ENCODE measurements around the gene PIGM.
A peak's percentile ranks its signal among the peaks of the same experiment; 100 is the strongest.

PIGM gene

DNA sequence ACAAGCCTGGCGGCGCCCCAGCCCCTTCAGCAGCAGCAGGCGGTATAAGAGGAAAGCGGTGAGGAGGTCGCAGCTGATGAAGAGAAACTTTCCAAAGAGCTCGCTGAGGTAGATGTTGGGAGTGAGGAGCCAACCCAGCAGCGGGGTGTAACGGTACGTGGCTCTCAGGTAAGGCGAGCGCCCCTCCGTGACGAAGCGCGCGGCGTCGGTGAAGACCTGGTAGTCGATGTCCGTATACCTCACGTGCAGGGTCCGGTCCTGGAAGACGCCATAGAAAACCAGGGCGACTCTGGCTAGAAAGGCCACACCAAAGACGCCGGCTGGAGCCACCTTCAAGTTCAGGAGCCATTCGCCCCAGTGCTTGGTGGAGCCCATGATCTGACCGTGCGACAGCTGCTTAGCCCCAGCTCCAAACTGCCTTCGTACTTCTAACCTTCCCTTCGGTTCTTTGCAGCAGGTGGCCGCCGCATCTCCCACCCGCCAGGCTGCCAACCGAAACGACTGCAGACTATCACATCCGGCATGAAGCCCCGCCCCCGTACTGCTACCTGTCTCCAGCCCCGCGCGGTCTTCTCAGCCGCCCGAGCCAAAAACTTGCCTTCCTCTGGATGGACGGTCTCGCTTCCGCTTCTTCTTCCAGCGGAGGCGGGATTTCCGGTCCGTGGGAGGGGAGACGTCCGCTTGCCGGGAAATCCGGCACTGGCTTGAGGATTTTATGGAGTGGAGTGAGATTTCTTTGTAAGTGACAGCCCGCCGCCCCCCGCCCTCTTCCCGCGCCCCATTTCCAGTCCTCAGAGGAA lies at the start of gene PIGM:
Gene PIGM (minus strand): TSS at position 626 of the 800 bp plus-strand sequence. CDS start 251 bp downstream, at position 375.
- peak; percentile 90 for DNase-seq

DNA sequence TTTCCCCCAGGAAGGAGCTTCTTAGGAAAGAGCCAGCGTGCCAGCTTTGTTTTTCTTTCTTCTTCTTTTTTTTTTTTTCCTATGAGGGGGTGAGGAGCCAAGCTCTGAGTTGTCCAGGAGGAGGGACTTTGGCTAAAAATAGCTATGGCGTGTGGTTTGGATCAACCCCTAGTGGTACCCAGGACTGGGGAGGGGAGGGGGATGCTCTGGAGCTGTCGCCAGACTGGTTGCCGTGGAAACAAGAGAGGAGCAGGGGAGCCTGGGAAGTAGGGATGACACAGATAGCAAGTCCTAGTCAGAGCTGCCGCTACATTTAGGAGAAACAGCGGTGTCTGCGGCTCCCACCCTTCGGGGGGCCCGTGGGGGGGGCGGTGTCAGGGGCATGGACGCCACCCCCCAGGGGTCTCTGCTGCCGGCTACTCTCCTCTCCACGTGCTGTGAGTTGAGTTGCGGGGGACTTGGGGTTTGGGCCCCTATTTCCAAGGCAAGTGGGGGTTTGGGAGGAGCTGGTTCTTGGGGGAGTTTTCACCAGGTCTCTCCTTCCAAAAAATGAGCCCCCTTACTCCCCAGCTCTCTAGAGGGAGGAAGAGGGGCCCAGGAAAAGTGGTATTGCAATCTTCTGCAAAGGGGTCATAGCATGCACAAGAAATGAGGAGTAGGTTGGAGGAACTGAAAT lies 49.6 kb upstream of the PIGM start, which contains the start of gene KCNJ9:
Gene KCNJ9 (plus strand): TSS at position 278 of the 676 bp plus-strand sequence. CDS start 2,493 bp downstream, outside the sequence.
- DNase-seq: no peak

DNA sequence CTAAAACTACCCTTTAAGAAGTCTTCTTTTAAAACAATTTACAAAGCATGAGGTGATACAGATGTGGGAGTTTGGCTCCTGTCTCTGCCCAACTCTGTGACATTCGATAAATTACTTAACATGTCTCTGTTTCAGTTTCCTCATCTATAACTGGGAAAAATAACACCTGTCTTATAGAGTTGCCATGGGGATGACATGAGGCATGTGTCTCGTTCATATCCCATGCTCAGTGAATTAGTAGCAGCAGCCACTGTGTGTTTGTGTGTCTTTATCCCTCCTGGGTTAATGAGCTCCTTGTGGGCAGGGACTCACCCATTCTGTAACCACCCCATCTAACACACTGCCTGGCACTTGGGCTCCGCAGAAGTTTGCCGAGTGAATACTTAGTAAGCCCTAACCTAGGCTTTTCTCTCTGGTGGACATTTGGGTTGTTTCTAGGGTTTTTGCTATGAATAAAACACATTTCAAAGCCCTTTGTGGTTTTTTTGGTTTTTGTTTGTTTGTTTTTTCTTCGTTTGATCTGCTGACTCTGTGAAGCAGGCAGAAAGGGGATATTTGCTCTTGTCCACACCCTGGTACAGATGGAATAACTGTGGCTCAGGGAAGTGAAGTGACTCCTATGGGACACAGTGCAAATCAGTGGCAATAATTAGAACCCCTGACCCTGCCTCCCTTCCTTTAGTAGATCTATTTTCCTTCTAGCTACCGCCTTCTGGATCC lies 48.8 kb upstream of the PIGM start:
- DNase-seq: peak; percentile 16

DNA sequence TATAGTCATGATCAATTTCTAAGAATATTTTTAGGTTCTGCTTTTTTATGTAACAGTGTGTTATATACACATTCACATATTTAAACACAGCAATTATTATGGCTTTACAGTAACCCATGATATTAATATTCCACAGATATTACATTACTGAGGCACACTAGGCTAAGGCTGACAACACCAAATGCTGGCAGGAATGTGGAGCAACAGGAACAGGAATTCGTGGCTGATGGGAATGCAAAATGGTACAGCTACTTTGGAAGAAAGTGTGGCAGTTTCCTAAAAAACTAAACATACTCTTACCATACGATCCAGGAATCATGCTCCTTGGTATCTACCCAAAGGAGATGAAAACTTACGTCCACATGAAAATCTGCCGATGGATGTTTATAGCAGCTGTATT lies 47.7 kb upstream of the PIGM start:
- no peak for DNase-seq

DNA sequence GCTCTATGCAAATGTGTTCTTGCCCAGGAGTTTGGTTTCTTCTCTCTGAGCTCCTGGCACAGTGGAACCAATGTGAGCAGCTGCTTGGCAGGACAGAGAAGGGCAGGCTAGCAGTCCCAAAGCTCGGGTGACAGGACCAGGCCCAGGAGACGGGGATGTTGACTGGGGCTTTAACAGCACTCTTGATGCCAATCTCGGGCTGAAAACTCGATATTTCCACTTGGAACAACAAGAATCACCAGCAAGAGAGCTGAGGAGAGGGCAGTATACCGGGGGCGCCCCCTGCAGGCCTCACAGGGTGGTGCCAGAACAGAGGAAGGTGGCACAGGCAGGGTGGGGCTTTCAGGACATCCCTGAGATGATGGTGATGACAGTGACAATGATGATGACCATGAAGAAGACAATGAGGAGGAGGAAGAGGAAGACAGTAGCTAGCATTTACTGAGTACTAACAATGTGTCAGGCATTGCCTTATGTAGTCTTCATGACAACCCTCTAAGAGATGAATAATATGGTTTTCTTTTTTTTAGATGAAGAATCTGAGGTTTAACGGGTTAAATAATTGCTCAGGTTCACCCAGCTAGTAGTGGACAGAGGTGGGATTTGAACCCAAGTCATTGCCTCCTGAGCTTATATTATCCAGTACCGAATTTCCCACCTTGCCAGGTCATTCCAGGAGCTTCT lies 46.9 kb upstream of the PIGM start:
- DNase-seq: peak; percentile 10

DNA sequence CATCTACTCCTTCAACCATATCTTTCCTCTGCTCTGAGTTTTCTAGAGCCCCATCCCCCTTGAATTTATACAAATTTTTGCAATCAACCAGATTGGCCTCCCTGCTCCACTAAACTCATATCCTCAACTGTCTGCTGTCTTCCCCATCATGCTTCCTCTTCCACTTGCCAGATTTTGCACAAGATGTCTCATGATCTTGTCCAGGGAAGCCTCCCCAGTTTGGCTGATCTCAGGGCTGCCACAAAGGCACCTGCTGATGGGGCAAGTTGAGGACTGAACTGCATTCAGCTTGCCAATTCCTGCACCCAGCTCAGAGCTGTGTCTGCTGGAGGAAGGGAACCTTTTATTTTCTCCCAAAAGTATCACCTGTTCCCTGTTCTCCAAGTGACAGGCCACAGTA lies 45.7 kb upstream of the PIGM start:
- no peak for DNase-seq

DNA sequence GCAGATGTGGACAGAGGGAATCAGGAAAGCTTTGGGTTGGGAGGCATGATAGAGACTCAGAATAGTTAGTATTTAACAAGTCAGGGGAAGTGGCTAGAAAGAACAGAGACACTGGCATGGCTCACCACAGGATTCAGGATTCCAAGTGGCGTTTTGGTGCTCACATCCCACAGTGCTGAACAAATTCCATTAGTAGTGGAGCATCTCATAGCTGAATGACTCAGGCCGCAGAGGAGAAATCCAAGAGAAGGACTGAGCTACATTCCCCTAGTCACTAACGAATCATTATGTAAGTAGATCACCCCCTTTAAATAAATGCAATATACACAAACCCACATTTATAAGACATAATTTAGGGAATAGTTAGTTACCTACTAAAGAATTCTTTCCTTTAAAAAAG lies 44.5 kb upstream of the PIGM start:
- DNase-seq: no peak

DNA sequence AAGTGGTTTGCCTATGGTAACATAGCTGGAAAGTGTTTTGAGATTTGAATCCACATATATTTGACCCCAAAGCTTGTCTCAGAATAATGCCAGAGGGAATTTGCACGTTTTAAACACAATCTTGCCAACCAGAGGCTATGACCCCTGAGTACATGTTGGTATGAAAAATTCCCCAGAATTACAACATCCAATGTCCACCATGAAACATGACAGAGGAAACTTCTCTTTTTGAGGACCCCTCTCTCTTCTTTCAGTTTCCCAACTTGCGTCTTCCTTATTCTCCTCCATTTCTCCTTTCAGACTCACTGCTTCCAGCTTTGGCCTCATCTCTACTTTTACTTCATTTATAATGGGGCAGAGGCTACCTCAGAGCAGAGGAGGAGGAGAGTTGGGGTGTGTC lies 44.0 kb upstream of the PIGM start:
- no peak for DNase-seq

DNA sequence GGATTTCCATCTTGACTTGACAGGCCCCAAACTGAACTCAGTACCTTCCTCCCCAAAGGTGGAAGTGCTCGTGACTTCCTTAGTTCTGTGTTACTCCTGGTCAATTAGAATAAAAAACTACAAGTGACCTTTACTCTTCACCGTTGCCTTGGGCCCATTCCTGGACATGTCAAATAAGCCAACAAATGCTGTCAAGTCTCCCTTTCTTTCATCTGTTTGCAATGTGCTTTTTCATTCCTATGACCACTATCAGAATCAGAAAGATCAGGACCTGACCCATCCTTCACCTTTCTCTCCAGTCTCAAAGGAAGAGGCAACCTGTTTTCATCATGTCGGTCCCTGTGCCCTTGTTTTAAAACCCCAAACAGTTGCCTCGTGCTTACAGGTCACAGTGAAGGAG lies 43.1 kb upstream of the PIGM start:
- no peak for DNase-seq

DNA sequence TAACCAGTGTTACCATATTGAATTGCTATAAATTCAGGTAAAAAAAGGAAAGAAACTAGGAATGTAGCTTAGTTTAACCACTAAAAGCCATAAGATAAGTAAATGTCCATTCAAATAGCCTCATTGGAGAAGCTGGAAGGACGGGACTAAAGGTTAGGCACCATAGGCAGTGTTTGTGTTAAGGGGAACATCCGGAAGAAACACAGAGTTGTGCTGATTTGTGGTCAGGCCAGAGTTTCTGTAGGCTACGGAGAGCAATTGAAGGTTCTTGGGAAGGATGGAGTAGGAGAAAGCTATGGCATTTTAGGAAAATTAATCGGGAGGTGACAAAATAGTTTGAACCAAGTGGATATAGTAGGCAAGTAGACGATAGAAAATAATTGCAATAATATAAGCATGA lies 39.5 kb upstream of the PIGM start:
- no peak for DNase-seq

DNA sequence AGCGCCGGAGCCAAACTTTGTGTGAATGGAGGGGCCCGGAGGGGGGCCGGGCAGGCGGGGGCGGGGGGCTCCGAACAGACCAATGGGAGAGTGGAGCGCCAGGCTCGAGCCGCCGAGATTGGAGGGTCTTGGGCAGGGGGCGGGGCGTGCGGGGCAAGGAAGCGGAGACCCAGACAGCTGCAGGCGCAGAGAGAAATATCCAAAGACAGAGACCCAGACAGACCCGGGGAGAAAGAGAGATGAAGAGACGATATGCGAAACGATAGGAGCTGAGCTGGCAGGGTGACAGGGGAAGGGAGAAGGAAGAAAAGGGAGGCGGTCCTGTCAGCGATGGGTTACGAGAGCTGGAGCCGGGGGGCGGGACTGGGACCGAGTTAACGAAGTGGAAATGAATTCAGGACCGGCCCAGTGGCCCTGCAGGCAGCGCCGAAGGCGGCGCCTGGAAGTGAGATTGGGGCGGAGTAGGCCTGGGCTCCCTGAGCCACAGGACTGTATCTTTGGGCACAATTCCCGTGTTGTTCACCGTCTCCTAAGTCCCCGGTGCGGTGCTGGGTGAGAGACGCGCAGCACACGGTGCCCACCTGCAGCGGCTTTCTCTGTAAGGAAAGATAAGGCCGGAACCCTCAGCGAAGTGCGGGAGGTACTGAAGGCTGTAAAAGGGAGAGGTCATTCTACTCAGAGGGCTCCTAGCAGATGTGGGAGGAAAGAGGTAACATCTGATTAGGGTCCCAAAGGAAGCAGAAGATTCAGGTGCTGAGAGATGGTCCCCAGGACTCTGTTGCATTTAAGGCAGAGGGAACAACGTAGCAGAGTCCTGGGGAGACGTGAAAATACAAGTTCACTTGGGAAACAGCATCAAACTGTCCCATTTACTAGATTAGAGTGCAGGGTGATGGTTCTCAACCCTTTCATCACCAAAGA lies 38.7 kb upstream of the PIGM start:
- DNase-seq: peak; percentile 61

DNA sequence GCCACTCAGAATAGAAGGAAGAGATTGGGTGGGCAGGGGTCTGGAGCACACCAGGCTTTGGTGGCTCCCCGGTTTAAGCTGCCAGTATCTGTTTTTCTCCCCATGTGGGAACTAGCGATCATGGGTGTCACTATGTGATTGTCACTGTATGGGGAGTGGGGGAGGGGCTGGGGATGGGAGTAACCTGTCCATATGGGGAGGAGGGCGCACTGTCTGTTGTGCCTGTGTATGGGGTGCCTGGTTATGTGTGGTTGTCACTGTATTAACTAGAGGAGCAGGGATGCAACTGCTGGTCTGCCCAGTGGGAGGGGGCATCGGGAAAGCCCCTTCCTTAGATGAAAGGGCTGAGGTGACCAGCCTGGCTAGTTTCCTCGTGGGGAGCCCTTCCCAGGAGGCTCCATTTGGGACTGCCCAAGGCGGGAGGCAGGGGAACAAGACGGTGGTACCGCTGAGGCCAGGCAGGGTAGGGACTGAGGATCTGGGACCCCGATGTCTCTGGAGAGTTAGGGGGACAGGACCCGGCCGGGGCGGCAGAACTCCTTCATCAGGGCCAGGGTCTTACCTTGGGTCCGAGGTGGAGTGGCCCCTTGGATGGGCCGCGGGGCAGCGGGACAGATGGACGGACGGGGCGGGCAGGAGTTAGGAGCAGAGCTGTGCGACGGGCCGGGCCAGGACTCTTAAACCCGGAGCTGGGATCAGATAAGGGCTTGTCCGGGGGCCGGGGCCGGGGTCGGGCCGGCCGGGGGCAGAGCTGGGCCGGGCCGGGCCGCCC lies 37.9 kb upstream of the PIGM start, which contains the start of gene KCNJ10:
Gene KCNJ10 (minus strand): TSS at position 701 of the 772 bp plus-strand sequence. CDS start 27,628 bp downstream, outside the sequence.
- DNase-seq: no peak

DNA sequence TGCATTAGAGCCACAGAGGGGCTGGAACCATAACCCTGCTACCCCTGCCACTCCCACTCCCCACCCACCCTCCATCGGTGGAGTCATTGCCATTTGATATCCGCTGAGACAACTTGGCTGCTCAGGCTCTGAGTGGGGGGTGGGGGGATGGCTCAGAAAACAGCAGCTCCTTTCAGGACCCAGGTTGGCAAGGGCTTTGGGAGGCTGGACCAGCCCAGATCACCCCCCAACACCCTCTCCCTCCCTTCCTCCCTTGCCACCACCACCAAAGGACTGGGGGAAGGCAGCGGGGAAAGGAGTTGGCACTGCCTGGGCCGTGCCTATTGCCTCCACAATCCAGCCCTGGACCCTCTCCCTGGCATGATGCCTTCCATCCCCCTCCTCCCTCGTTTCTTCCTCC lies 36.4 kb upstream of the PIGM start:
- DNase-seq: no peak

DNA sequence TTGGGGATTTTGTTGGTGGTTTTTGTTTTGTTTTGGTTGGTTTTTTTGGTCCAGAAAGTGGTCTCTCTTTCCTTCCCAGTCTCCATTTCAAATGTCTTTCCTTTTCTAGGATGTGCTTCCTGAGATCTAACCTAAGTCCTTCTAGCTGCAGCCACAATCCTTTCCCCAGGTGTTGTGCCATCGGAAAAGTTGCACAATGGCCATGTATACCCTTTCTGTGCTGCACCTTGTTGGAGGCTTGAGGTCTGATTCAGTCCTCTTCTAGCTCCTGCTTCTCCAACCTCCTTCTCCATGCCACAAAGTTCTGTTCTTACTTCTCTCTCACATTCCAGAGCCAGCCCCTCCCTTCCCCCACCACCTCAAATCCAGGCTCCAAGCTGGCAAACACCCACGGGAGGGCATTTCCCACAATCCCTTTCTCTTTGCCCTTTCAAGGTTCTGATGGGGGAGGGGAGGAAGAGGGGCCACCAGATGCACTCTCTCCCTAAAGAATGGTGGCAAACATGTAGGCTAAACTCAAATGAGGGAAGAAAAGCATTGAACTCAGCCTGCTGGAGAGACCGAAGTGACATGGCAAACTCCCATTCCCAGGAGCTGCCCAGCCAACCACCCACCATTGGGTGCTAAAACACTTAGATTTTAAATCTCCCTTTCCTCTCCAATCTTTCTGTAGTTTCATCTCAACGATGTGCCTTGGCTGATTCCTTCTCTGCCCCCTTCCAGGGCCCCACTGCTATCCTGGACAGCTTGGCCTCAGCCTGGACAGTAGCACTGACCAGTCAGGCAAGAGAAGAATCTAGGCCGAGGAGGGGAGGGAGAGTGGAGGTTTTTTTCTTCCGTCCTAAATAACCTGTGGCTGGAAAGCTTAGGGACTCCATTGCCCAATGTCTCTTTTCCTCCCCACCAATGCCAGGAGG lies 35.3 kb upstream of the PIGM start:
- DNase-seq: no peak

DNA sequence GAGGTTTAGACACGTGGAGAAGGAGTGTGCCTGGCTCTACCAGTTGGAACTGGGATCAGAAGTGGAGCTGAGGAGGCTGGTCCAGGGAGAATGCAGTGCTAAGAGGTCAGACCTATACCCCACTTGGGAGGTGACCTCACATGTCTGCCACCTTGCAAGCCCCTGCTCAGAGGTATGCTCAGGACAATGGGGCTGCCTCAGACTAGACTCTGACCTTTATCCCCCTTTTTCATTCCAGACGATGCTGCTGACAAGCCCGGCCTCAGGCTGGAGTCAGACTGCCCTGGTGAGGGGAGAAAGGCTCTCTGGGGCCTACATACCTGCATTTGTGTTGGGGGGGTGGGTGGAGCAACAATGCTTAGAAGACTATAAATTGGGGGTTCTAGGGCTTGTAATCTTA lies 33.0 kb upstream of the PIGM start:
- DNase-seq: no peak

DNA sequence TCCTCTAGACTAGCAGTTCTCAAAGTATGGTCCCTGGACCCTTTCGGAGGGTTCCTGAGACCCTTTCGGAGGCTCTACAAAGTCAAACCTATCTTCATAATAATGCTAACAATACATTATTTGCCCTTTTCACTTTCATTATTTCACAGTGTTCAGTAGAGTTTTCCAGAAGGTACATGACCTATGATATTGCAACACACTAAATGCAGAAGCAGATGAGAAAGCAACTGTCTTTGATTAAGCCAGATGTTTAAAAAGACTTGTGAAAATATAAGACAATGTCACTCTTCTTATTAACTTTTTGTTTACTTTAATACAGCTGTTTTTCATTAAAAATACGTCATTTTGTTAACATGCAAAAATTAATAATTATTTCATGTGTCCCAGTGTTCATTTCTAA lies 32.4 kb upstream of the PIGM start:
- no peak for DNase-seq

DNA sequence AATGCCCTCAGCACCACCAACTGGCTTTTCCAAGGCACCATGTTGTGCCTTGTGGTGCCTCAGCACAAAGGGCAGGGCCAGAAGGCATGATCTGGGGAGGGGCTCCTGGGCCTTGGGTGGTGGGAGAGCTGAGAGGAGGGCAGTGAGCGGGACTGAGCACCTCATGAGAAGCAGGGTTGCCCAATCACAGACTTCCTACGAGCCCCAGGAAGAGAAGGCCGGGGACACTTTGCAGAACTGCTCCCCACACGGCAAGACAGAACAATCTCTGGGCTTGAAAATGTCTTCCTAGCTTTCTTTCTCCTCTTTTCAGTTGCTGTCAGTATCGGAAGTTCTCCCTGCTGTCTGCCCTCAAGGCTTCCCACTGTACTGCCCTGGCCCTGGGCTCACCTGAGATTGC lies 31.4 kb upstream of the PIGM start:
- DNase-seq: no peak

DNA sequence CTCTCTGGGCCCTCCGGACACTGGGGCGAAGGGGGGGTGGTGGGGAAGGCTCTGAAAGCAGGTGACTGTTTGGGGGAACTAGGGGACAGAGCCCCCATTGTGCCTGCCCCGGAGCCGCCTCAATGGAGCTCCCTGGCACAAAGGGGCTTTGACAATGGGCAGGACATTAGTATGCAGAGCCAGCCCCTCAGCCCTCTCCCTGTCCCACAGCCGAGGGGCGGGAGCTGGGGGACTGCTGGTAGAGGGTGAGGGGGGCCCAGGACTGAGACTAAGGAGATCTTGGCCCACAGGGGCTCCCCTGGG lies 30.4 kb upstream of the PIGM start:
- no peak for DNase-seq

DNA sequence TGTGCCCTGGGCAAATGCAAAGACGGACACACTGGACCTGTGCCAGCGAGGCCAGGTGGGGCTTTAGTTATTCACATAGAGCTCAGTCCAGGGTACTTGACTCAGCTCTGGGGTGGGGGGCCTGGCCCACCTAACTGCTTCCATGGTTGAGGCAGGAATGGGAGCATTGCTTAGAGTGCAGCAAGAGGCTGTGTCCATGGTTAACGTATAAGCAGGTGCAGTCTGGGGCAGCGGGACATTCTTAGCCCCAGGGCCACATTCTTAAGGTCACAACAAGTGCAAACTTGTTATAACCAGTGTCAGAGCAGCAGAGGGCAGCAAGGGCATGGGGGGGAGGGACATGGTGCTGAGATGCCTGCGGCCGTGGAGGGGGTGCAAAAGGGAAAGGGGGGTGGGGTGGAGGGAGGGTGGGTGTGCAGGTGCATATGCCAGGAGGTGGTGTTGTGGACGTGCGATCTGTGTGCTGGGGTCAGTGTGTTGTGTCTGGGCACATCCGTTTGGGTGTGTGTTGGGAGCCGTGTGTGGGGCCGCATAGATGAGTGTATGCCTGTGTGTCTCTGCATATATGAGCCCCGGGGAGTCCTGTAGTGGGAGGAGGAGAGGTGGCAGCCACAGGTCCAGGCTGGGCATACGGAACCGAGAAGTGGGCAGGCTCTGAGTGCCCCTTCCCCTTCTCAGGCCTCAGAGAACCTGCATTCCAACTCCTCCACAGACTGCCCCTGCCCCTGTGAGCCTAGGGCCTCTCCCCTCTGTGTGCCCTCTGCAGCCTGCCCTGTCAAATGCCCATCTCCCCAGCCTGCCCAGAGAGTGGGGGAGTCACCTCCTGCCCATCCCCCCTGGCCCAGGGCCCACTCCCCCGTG lies 29.8 kb upstream of the PIGM start:
- no peak for DNase-seq

All from NCI-H748 treated with DMSO at 0.1 percent for 48 hours (cell line).